Measurements from ENCODE around the gene GRHL3. TPM values are rescaled to one million over a fixed set of nuclear protein-coding genes. Genes with fewer than 3 reads are reported as not detected.
A peak's percentile ranks its signal among the peaks of the same experiment; 100 is the strongest.

Gene GRHL3
- total RNA-seq, 1 donor from 2014 or later = 28.4 TPM

GRCh38 chr1:24373044-24373443 is 53.9 kb downstream of the GRHL3 start:
- DNase-seq (ENCODE audit: low spot score) = no peak

- DNase-seq (ENCODE audit: low spot score) = no peak
These were observed 54.6 kb downstream of the GRHL3 start for GRCh38 chr1:24373710-24374109.

DNA sequence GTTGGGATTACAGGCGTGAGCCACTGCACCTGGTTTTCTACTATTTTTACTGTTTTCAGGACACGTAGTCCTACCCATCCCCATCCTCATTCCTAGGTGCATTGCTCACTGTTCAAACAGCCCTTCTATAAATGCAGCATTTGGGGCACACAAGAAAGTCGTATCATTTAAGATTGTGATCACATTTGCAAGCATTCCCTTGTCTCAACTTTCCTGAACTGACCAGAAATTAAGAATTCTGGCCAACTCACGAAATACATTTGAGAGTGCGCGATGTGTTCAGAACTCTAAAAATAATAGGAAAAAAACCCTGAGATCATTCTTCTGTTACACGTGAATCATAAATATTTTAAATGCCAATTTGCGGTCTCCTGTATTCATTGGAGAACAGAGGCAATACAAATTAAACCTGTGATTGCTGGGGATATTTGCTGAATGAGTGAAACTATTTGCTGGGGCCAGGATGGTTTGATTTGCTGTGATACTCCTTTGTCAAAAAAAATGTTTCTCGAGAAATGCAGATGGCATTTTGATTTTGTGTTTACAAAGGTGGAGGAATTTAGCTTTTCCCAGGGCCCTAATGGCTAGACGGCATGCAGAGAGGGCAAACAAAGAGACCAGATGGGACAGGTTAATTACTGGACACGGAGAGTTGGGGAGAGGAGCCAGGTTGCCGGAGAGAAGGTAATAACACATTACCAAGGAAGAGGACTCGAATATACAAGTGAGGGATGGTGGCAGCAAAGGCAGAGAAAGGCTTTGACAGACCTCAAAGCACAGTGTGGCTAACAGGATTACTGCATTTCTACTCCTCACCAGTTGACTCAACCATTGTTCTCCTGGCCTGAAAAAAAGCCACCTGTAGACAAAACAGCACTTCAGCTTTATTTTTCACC is 56.0 kb downstream of the GRHL3 start:
- DNase-seq (ENCODE audit: low spot score) = no peak

DNA sequence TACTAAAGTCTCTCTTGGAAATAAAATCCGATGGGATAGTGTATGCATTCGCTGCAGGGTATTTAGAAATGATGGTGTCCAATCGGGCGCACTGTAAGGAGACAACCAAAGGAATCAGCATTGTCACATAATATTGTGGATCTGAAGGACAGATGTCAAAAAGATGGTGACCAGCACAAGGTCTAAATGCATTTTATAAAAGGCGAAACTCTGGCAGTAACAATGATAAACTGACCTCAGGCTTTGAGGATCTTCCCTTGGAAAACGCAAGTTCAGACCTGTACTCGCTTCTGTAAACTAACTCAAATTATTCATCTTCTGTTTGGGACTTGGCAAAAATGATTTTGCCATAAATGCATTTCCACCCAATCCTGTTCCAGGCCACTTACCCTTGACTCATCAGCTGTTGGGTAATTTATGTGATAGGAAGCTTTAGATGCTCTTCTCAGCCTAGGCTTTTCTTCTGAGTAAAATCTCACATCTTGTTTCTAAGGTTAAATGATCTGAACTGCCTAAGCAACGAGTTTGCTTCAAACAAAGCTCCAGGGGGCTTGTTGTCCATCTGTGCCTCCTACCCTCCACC is 60.7 kb downstream of the GRHL3 start:
- peak; percentile 37 for DNase-seq (ENCODE audit: low spot score)

- no peak for DNase-seq (ENCODE audit: low spot score)
These were observed 61.4 kb downstream of the GRHL3 start for GRCh38 chr1:24380508-24380907.

DNA sequence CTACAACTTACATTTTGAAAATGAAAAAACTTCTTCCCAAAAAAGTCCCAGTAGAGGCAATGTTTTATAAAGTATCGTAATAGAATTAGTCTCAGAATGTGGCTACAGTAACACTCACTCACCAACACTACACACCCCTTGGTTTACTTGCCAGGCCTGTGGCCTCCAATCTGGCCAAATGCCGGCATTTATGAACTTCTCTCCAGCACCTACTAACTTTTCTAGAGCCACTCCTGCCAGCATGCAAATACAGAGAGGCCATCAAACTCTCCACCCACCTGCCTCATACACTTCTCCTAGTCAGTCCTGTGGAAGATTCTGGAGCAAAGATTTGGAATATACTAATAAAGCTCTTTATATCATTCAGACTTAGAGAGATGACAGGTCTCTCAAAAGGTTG is 62.1 kb downstream of the GRHL3 start:
- DNase-seq (ENCODE audit: low spot score) = no peak

DNA sequence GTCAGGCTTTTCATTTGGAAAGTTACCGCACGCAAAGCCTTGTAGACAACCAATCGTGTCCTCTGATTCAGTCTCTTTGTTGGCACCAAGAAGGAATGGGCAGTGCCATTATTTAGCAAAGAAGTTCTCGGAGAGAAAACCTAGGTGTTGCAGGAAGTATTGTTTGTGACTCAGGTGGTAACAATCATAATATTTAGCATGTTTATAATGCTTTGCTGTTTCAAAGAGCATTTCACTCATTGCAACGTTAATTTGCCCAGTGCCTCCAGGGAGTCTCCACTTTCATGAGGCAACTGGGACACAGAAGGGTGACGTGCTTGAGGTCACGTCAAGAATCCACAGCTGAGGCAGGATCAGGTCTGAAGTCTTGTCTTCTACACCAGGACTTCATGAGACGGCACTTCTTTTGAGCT is 63.0 kb downstream of the GRHL3 start:
- no peak for DNase-seq (ENCODE audit: low spot score)

- DNase-seq (ENCODE audit: low spot score) = no peak
These were observed 64.3 kb downstream of the GRHL3 start for GRCh38 chr1:24383381-24383940.

DNA sequence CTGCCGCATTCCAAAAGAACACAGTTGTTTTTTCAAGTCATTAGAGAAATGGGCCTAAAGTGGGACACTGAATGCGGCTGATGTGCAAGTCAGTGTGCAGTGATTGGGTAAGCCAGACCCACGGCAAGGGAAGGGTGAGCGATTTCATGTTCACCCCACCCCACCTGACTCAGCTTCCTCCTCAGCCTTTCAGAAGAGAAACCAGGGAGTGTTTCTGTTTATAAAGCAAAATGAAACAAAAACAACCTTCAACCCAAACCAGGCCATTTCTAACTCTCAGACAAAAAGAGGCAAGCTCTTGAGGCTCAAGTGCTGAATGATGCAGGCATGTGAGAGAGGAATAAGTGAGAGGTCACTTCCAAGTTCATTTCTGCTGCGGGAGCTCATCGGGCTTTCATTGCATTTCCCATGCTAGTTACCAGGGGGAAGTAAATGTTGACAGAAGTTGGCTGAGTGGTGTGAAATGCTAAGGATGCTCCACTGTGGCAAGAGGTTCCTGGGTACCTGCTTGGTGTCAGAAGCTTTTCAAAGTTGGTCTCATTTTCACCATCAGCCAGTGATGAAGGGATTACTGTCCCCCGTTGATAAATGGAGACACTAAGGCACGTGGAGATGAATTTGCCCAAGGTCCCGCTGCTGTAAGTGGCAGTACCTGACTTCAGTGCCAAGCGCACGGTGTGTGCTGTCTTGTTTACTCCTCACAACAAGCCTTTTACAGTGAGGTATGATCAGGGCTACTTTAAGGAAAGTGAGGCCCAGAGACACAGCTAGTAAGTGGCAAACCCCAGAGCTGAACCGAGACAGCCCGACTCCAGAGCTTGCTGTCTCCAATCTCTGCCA is 65.3 kb downstream of the GRHL3 start:
- DNase-seq (ENCODE audit: low spot score) = no peak

GRCh38 chr1:24385160-24385940 is 66.2 kb downstream of the GRHL3 start:
- DNase-seq (ENCODE audit: low spot score) = no peak

DNA sequence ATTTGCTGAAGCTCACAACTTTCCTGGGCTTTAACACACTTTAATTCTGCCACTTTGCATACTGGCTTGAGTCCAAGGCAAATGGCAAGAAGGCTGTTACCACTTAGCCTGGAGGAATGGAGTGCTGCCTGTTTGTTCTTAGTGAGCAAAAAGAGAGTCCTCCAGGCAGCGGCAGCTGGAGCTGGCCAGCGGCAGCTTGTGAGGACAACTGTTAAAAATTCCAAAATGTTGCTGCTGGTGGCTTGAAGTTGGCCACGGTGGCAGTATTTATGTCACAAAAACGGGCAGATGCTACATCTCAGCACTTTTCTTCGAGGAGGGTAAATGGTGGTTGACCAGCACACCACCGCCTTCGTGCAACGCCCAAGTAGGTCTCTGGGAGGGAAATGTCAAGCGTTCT is 67.1 kb downstream of the GRHL3 start:
- no peak for DNase-seq (ENCODE audit: low spot score)

DNA sequence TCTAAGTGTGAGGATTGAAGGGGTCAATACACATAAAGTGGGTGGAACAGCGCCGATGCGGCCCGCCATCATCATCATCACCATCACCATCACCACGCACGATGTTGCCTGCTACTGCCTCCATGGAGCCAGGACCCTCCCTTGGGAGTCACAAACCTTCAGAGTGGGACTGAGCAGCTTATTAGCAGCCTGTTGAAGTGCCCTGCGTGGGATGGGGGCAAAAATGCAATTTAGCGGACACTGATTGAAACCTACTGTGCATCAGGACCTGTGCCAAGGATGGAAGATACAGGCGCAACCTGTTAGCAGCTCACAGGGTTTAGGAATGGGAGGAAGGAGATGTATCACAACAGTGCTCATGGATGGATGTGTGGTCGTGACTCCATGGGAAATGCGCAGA is 67.8 kb downstream of the GRHL3 start:
- DNase-seq (ENCODE audit: low spot score) = no peak

DNA sequence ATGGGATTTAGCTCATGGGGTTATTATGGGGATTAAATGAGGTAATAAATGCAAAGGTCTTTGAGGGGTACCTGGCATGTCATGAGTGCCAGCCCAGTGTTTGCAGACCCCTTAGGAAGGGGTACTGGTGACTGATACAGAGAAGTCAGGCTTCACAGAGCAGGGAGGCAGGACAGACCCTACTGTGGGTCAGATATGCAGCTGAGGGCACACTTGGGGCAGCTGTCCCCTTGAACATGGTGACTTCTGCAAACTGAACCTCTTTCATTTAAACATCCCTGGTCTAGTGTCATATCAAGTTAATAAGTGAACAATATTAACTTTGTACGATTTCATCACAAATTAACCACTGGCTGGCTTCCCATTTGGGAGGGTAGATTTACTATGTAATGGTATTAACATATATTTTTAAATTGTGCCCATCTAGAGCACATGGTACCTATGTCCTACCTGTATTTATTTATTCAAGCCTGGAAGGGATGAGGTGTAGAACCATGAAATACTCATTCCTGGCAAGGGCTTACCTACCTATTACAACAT is 68.5 kb downstream of the GRHL3 start:
- DNase-seq (ENCODE audit: low spot score) = no peak

DNA sequence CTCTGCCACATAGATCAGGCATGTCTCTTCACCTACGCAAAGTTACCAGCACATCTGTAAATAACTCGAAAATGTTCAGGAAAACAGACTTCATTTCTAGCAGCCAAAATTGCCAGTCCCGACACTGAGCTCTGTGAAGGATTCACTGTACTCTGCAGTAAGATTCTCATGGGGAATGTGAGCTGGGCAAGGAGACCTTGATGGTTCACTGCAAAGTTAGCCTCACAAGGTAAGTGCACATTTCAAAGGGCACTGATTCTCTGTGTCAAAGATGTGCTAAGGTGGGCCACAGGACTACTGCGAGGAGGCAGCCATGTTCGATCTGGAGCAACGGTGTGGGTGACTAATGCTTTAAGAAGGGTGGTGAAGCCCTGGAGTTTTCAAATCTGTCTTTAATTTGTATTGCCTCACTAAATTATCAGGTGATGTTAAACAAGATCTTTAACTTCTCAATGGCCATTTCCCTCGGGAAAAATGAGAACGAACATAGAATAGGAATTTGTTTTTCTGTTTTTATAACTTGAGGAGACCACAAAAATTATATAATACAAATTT is 69.3 kb downstream of the GRHL3 start:
- no peak for DNase-seq (ENCODE audit: low spot score)

GRCh38 chr1:24389231-24389678 is 70.1 kb downstream of the GRHL3 start:
- DNase-seq (ENCODE audit: low spot score) = no peak

DNA sequence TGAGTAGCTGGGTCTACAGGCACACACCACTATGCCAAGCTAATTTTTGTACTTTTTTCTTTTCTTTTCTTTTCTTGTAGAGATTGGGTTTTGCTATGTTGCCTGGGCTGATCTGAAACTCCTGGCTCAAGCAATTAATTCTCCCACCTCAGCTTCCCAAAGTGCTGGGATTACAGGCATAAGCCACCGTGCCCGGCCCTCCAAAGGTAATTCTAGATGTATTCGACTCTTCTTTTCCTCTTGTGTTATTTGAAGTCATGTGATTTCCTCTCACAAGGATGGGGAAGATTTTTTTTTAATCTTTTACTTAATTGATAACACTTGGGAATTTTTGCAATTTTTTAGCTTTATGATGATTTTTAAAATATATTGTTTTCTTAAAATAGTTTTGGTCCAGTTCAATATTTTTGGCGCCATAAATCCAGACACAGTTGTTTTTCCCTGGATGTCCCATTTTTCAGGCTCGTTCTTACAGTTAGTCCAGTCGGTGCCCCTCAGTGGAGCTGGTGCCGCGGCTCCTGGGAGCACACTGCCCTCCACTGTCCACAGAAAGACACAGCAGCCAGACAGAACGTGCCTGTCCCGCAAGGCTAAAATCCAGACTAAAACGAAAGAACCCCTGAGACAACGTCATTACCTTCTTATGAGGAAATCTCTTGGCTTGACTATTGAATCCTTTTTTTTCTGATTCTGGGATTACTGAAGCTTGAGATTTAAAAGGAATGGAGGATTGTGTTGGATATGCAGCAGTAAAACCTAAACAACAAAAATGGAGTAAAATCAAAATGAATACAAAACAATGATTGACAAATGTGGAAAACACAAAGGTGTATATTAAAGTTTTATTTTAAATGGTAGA is 72.0 kb downstream of the GRHL3 start:
- DNase-seq (ENCODE audit: low spot score) = peak; percentile 86

DNA sequence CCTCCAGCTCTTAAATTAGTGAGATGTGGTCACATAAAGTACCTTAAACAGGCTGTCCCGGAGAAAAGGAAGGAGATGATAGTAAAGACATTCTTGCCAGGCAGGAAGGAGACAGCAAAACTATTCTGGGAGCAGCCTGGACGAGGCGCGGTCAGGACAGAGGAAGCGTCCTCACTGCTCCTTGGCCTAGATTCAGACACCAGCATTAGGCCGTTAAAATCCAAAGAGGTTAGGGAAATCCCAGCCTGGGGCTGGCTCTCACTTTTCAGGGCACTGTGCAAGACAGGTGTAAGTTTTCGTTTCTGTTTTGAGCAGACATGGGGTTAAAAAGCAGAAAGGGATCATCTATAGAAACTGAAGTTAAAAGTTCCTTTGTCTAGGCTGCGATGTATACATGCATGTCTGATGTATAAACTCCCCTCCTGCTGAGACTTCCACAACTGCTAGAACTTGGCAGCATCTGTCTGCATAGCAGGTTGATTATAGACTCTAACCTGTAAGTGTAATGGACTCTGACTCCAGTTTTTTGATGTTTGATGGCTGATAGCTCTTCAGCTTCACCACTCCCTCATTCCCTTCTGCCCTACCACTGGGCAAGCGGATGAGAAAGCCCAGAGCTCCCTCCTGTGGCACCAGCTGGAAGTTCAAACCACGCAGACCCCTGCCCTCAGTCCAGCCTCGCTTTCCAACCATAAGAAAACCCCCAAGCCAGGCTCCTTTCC is 72.9 kb downstream of the GRHL3 start:
- DNase-seq (ENCODE audit: low spot score) = peak; percentile 48

DNA sequence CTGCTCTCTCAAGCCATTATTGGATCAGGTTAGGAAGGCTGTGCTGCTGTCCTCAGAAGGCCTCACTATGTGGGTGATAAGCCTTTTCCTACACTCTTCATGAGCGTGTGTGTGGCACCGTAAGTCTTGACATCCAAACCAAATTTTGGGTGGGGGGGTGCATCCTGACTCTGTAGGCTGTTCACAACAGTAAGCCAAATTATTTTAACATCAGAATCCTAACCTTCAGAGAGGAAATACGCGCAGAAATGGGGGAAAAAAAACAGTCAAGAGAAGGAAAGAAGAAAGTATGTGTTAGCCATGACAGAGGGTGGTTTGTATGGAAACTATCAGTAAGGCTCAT is 73.4 kb downstream of the GRHL3 start:
- no peak for DNase-seq (ENCODE audit: low spot score)
